ENCODE measurements around the gene GNPTAB. TPM values are rescaled to one million over a fixed set of nuclear protein-coding genes. Genes with fewer than 3 reads are reported as not detected.

Gene GNPTAB
- total RNA-seq, 1 experiment from 2014 or later: 26.5 TPM

DNA sequence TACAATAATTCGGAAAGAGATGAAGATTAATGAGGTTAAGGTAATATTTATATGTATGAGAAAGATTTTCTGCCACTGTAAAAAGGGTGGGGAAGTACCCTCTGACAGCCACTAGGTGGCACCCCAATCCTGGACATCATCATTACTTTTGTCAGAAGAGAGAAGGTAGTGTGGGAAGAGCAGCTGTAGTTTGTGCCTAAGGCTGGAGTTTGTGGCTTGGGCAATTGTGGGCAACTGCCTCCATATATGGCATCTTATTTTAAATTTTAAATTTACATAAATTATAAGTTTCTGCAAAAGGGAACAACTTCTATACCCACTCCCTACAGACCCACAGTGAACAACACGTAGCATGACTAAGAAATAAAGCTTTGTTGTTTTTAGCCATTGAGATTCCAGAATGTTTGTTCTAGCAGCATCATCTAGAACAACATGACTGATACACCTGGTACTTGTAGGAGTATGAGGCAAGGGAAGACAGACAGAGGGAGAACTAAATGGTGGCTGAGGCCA lies 57.1 kb downstream of the GNPTAB start:
- no TSS peak for BruUV-seq (replicated peaks)
- intact Hi-C loops (cut with micrococcal nuclease; ENCODE audit: unreplicated experiment): loop anchor here (1.0 to 10.0 kb wide), 6 partner anchors 57 to 994 kb away; partner anchors contain the start of gene GNPTAB
- no peaks in the 10 kb centered on the region for H3K27me3 ChIP-seq (ENCODE audit: insufficient read depth, low read depth)
- no peaks in the 10 kb centered on the region for H3K79me2 ChIP-seq (ENCODE audit: low read depth)
- no peak overlapping the region for H3K4me3 ChIP-seq
- no peak overlapping the region for H3K4me2 ChIP-seq
- no peaks in the 10 kb centered on the region for H3K36me3 ChIP-seq (ENCODE audit: low read depth)
- no peaks in the 10 kb centered on the region for H3K9me3 ChIP-seq (ENCODE audit: insufficient read depth, low read depth)
- no peak for TF ChIP-seq EZH2 (IDR thresholded peaks at IDR 0.05; ENCODE audit: low read depth)
- TF ChIP-seq, protein P1, sequence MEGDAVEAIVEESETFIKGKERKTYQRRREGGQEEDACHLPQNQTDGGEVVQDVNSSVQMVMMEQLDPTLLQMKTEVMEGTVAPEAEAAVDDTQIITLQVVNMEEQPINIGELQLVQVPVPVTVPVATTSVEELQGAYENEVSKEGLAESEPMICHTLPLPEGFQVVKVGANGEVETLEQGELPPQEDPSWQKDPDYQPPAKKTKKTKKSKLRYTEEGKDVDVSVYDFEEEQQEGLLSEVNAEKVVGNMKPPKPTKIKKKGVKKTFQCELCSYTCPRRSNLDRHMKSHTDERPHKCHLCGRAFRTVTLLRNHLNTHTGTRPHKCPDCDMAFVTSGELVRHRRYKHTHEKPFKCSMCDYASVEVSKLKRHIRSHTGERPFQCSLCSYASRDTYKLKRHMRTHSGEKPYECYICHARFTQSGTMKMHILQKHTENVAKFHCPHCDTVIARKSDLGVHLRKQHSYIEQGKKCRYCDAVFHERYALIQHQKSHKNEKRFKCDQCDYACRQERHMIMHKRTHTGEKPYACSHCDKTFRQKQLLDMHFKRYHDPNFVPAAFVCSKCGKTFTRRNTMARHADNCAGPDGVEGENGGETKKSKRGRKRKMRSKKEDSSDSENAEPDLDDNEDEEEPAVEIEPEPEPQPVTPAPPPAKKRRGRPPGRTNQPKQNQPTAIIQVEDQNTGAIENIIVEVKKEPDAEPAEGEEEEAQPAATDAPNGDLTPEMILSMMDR (conservative IDR thresholded peaks at IDR 0.05): peak; percentile 96
- ChIA-PET POLR2A (ENCODE audit: unreplicated experiment) (no interaction called here), CTCF (interaction anchor here (0.6 to 0.8 kb wide), 3 partner anchors 67 to 300 kb away, joined by 4 to 5 read pairs (median 4); no protein-coding TSS in a partner anchor)
- no peaks in the 10 kb centered on the region for H3F3A ChIP-seq (ENCODE audit: insufficient read depth, low read depth)
- no peak overlapping the region for H3K27ac ChIP-seq
- no peaks in the 10 kb centered on the region for H4K20me1 ChIP-seq (ENCODE audit: insufficient read depth)
- DNase-seq: peak; percentile 38 to 42
- no peaks in the 10 kb centered on the region for H3K4me1 ChIP-seq (replicated peaks; ENCODE audit: insufficient read depth)
- no peak overlapping the region for H2AFZ ChIP-seq
- no peaks in the 10 kb centered on the region for H3K9me2 ChIP-seq (ENCODE audit: insufficient read depth)

DNA sequence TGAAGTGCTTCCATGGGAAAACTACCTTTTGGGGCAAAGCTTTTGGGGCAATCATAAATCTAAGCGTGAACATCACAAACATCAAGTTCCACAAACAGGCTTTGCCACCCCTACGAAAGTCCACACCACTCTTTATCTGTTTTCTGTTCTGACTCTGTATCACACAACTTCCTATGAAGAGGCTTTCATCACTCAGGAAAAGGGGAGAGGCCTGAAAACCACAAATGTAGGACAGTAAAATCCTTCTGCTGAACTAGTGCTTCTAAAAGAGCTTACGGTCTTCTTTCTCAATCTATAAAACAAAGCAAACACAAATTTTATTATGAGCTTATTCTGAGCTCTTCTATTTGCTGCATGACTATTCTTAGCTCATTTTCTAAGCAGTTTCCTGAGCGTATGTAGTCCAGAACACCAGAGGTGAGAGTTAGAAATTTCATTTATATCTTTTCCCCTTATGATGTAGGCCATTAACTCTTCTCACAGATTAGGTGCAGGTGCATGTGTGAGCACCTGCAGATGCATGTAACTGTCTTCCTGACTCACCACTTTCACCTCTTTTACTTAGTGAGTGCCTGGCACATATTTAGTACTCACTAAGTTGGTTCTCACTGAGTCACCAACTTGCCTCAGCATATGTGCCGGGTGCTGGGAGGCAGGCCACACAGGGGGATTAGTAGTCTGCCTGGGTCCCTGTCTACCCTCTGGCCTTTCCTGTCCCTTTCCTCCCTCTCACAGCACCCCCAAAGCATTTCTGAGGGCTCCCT lies 58.6 kb downstream of the GNPTAB start:
- H3K36me3 ChIP-seq (ENCODE audit: low read depth): no peaks in the 10 kb centered on the region
- no peak overlapping the region for H3K4me2 ChIP-seq
- H3F3A ChIP-seq (ENCODE audit: insufficient read depth, low read depth): no peaks in the 10 kb centered on the region
- no peak overlapping the region for H3K27ac ChIP-seq
- ChIA-PET CTCF (interaction anchor here (0.5 to 0.6 kb wide), 2 partner anchors 25 to 146 kb away, joined by 3 to 6 read pairs; no protein-coding TSS in a partner anchor), POLR2A (ENCODE audit: unreplicated experiment) (no interaction called here)
- no peaks in the 10 kb centered on the region for H3K4me1 ChIP-seq (replicated peaks; ENCODE audit: insufficient read depth)
- no peaks in the 10 kb centered on the region for H3K9me3 ChIP-seq (ENCODE audit: insufficient read depth, low read depth)
- BruUV-seq (replicated peaks): no TSS peak
- H3K27me3 ChIP-seq (ENCODE audit: insufficient read depth, low read depth): no peaks in the 10 kb centered on the region
- intact Hi-C loops (cut with micrococcal nuclease; ENCODE audit: unreplicated experiment): loop anchor here (2.0 to 10.0 kb wide), 5 partner anchors 67 to 995 kb away; no protein-coding TSS in a partner anchor
- TF ChIP-seq, protein P1 (conservative IDR thresholded peaks at IDR 0.05): no peak
- TF ChIP-seq EZH2 (IDR thresholded peaks at IDR 0.05; ENCODE audit: low read depth): no peak
- no peak overlapping the region for H2AFZ ChIP-seq
- H4K20me1 ChIP-seq (ENCODE audit: insufficient read depth): no peaks in the 10 kb centered on the region
- DNase-seq: no peak
- no peaks in the 10 kb centered on the region for H3K79me2 ChIP-seq (ENCODE audit: low read depth)
- H3K9me2 ChIP-seq (ENCODE audit: insufficient read depth): no peaks in the 10 kb centered on the region
- no peak overlapping the region for H3K4me3 ChIP-seq

DNA sequence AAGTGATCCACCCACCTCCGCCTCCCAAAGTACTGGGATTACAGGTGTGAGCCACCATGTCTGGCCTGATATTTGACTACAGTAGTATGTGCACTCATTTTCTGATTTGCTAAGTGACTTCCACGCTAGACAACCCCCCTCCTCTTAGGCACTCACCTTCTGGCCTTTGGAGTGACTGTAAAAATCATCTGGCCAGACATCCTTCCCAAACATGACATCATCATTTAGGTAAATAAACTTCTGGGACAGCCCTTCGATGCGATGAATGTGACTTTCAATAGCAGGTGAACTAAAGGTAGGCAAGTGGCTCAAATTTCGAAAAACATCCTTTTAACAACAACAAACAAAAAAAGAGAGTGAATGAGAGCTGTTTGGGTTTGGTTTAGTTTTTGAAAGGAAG lies 60.9 kb downstream of the GNPTAB start:
- POLR2A ChIA-PET (ENCODE audit: unreplicated experiment): no interaction called here
- Histone ChIP-seq H3K27ac (no peak overlapping the region), H3K36me3 (ENCODE audit: low read depth) (0 out of 2 replicates have a peak, but pooled peaks cover 4% of the 10 kb centered on the region), H4K20me1 (ENCODE audit: insufficient read depth) (no peaks in the 10 kb centered on the region), H3F3A (ENCODE audit: insufficient read depth, low read depth) (peaks cover 2% of the 10 kb centered on the region; the same call in 1 of the 2 replicates), H2AFZ (no peak overlapping the region), H3K9me3 (ENCODE audit: insufficient read depth, low read depth) (no peaks in the 10 kb centered on the region), H3K4me3 (no peak overlapping the region), H3K27me3 (ENCODE audit: insufficient read depth, low read depth) (no peaks in the 10 kb centered on the region), H3K9me2 (ENCODE audit: insufficient read depth) (no peaks in the 10 kb centered on the region), H3K4me1 (replicated peaks; ENCODE audit: insufficient read depth) (peaks cover 4% of the 10 kb centered on the region; the same call in 1 of the 2 replicates), H3K4me2 (no peak overlapping the region), H3K79me2 (ENCODE audit: low read depth) (no peaks in the 10 kb centered on the region)
- intact Hi-C loops (cut with micrococcal nuclease; ENCODE audit: unreplicated experiment): loop anchor here (5.0 to 10.0 kb wide), 4 partner anchors 167 to 997 kb away; no protein-coding TSS in a partner anchor
- no TSS peak for BruUV-seq (replicated peaks)
- no peak for TF ChIP-seq EZH2 (IDR thresholded peaks at IDR 0.05; ENCODE audit: low read depth)
- TF ChIP-seq, protein P1 (conservative IDR thresholded peaks at IDR 0.05): no peak
- CTCF ChIA-PET: no interaction called here
- DNase-seq: no peak

All from PC-9 (cell line).